ENCODE data around the gene FST. TPM values are rescaled to one million over a fixed set of nuclear protein-coding genes. Genes with fewer than 3 reads are reported as not detected.

FST gene
- total and polyA plus RNA-seq, 2 of the 13 experiments (the other 11 are each of a cell fraction or from before 2014, with no cell fraction given), result 38.6 to 136 TPM

- CTCF ChIA-PET (ENCODE audit: low intra/inter-chr PET ratio, low total read pairs), result no interaction called here
- Histone ChIP-seq H3K9ac (ENCODE audit: insufficient read depth, low read depth, low read length) (no peak overlapping the region), H3K27me3 (ENCODE audit: control insufficient read depth in 1 of 2, insufficient read depth in 2 of 2, low read length in 2 of 2) (no peaks in the 10 kb centered on the region), H3K4me2 (ENCODE audit: low read depth, low read length) (no peak overlapping the region), H3K4me3 (replicated peaks in 1 of 3; ENCODE audit: insufficient read depth in 1 of 3, low read depth in 2 of 3, low read length in 3 of 3) (no peak overlapping the region), H3K79me2 (ENCODE audit: insufficient read depth, low read length) (no peaks in the 10 kb centered on the region), H3K36me3 (replicated peaks in 1 of 2; ENCODE audit: control insufficient read depth in 1 of 2, insufficient read depth in 2 of 2, low read length in 2 of 2) (no peaks in the 10 kb centered on the region), H4K20me1 (ENCODE audit: insufficient read depth, low read length) (no peaks in the 10 kb centered on the region), H3K27ac (ENCODE audit: extremely low read length, insufficient read depth, low read length) (no peak overlapping the region), H3K4me1 (ENCODE audit: insufficient read depth, low read length) (peaks cover 64% of the 10 kb centered on the region), H2AFZ (ENCODE audit: low read length) (no peak overlapping the region), H3K9me3 (ENCODE audit: low read length) (no peaks in the 10 kb centered on the region)
- 90% methylated on average over 4 of the region's 4 CpGs for WGBS (ENCODE audit: low lambda C conversion rate)
- POLR2A ChIA-PET, result no interaction called here
- DNase-seq (ENCODE audit: low spot score) (no peak), FAIRE-seq (no peak), ATAC-seq (no peak)
- intact Hi-C loops (cut with micrococcal nuclease; ENCODE audit: unreplicated experiment) (no loop called here), in situ Hi-C loops (cut with HindIII; ENCODE audit: extremely low pct_ligation_motif_present, low pct_unique_long_range_greater_than_20kb) (no loop called here)
- no TSS peak for BruUV-seq (replicated peaks)
- TF ChIP-seq ZNF432 (CRISPR knock-in tag; IDR thresholded peaks at IDR 0.05; ENCODE audit: borderline replicate concordance) (no peak), MED1 (CRISPR knock-in tag; IDR thresholded peaks at IDR 0.05) (no peak), ZNF382 (CRISPR knock-in tag; IDR thresholded peaks at IDR 0.05; ENCODE audit: borderline replicate concordance) (no peak), ZNF816 (CRISPR knock-in tag; IDR thresholded peaks at IDR 0.05; ENCODE audit: borderline replicate concordance) (no peak), U2AF1 (optimal IDR thresholded peaks at IDR 0.05; ENCODE audit: low read depth, low read length) (no peak), KLF15 (CRISPR knock-in tag; IDR thresholded peaks at IDR 0.05; ENCODE audit: borderline replicate concordance) (no peak), TFDP1 (CRISPR knock-in tag; IDR thresholded peaks at IDR 0.05; ENCODE audit: borderline replicate concordance) (no peak), SMYD3 (CRISPR knock-in tag; IDR thresholded peaks at IDR 0.05) (no peak), BHLHE40 (IDR thresholded peaks at IDR 0.05; ENCODE audit: low read length) (no peak), GPN1 (CRISPR knock-in tag; IDR thresholded peaks at IDR 0.05; ENCODE audit: borderline replicate concordance) (no peak)
These were observed 7.5 kb upstream of the FST start for GRCh38 chr5:53472720-53473510.

Data from HepG2 (cell line).